Stimulated activated CD8-positive, alpha-beta memory T cell treated with anti-CD3 and anti-CD28 coated beads, Interleukin-7, amount 100 ng/mL, for 48 hours (primary cell): ENCODE measurements around the gene RASA2.

Source experiments
- DNase-seq, 2 donors: peaks; one replicate each; pipeline ENCODE4 v3.0.0-alpha.2; 2020; ENCODE audit warnings: low read depth in 1 of 2; ENCODE audit errors: extremely low read depth in 1 of 2

Gene RASA2

GRCh38 chr3:141486746-141487520 is at the start of gene RASA2:
Gene RASA2 (plus strand): TSS chr3:141487027. CDS start chr3:141487084, 57 bp downstream.
- DNase-seq, result peak in 1 of 2 donors; percentile 61

- DNase-seq, result no peak
Observed at GRCh38 chr3:141439589-141439988, 47.2 kb upstream of the RASA2 start.

- DNase-seq, result no peak
Observed at GRCh38 chr3:141440942-141441341, 45.9 kb upstream of the RASA2 start.

GRCh38 chr3:141441381-141442364 is 45.2 kb upstream of the RASA2 start:
- peak; percentile 35 to 71 for DNase-seq

- no peak for DNase-seq
Observed at GRCh38 chr3:141442446-141442845, 44.4 kb upstream of the RASA2 start.

- DNase-seq, result no peak
Observed at GRCh38 chr3:141442914-141443313, 43.9 kb upstream of the RASA2 start.

GRCh38 chr3:141444586-141445285 is 42.1 kb upstream of the RASA2 start:
- no peak for DNase-seq

- no peak for DNase-seq
Observed at GRCh38 chr3:141445990-141446389, 40.8 kb upstream of the RASA2 start.

- no peak for DNase-seq
Observed at GRCh38 chr3:141446737-141447136, 40.1 kb upstream of the RASA2 start.

GRCh38 chr3:141447383-141447782 is 39.4 kb upstream of the RASA2 start:
- no peak for DNase-seq

GRCh38 chr3:141448606-141449220 is 38.1 kb upstream of the RASA2 start:
- DNase-seq, result no peak

GRCh38 chr3:141449424-141449823 is 37.4 kb upstream of the RASA2 start:
- no peak for DNase-seq

GRCh38 chr3:141450727-141451375 is 36.0 kb upstream of the RASA2 start:
- no peak for DNase-seq

GRCh38 chr3:141452045-141452444 is 34.8 kb upstream of the RASA2 start:
- no peak for DNase-seq

GRCh38 chr3:141452773-141453172 is 34.1 kb upstream of the RASA2 start:
- DNase-seq, result no peak

GRCh38 chr3:141454054-141454453 is 32.8 kb upstream of the RASA2 start:
- no peak for DNase-seq

- DNase-seq, result no peak
Observed at GRCh38 chr3:141454906-141455602, 31.8 kb upstream of the RASA2 start.

GRCh38 chr3:141455603-141456300 is 31.1 kb upstream of the RASA2 start:
- no peak for DNase-seq

GRCh38 chr3:141456301-141456625 is 30.6 kb upstream of the RASA2 start:
- DNase-seq, result no peak
